D721Med (cell line): Measurements from ENCODE around the gene ANTXR2.

Experiments
- DNase-seq: peaks from one replicate; pipeline ENCODE4 v3.0.0; 2011; ENCODE audit warnings: low spot score; ENCODE audit not compliant: insufficient read length
- FAIRE-seq: peaks from 2 replicates; lab custom pipeline; 2011; peaks lifted over from hg19 to GRCh38; lab: Jason Lieb, UNC
- TF ChIP-seq, protein P1 (sequence below): IDR thresholded peaks from 2 replicates; pipeline ENCODE4 v1.5.1; 2012; ENCODE audit warnings: mild to moderate bottlenecking, control low read depth; ENCODE audit not compliant: insufficient read depth; ENCODE audit errors: missing control alignments

ANTXR2 gene

DNA sequence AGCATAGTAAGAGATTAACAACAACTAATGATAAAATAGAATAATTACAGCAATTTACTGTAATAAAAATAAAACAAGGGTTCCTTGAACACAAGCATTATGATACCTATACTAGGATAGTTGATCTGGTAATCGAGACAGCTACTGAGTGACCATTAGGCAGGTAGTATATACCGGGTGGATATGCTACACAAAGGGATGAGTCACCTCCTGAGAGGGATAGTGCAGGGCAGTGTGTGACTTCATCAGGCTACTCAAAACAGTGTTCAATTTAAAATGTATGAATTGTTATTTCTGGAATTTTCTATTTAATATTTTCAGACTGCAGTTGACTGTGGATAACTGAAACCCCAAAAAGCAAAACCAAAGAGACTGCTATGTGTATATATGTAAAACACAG lies 9.7 kb upstream of the ANTXR2 start:
- TF ChIP-seq, protein P1, sequence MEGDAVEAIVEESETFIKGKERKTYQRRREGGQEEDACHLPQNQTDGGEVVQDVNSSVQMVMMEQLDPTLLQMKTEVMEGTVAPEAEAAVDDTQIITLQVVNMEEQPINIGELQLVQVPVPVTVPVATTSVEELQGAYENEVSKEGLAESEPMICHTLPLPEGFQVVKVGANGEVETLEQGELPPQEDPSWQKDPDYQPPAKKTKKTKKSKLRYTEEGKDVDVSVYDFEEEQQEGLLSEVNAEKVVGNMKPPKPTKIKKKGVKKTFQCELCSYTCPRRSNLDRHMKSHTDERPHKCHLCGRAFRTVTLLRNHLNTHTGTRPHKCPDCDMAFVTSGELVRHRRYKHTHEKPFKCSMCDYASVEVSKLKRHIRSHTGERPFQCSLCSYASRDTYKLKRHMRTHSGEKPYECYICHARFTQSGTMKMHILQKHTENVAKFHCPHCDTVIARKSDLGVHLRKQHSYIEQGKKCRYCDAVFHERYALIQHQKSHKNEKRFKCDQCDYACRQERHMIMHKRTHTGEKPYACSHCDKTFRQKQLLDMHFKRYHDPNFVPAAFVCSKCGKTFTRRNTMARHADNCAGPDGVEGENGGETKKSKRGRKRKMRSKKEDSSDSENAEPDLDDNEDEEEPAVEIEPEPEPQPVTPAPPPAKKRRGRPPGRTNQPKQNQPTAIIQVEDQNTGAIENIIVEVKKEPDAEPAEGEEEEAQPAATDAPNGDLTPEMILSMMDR = no peak
- no peak for FAIRE-seq
- no peak for DNase-seq

DNA sequence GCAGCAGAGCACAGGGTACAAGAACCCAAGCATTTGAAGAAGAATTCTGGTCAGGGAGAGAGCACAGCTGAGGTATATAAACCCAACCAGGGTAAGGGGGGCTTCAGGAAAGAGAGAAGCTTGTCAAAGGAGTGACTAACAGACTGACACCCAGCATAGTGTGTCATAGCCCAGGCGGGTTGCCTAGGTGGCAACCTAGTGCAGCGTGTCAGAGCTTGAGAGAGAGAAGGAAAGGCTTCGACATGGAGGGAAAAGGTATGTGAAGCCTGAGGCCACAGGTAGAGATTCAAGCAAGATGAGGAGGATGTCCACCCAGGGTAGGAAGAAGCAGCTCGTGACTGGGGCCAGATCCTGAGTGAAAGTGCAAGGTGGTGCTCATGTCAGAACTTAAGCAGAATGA lies 8.5 kb upstream of the ANTXR2 start:
- FAIRE-seq (no peak), DNase-seq (no peak)
- TF ChIP-seq, protein P1 = no peak

DNA sequence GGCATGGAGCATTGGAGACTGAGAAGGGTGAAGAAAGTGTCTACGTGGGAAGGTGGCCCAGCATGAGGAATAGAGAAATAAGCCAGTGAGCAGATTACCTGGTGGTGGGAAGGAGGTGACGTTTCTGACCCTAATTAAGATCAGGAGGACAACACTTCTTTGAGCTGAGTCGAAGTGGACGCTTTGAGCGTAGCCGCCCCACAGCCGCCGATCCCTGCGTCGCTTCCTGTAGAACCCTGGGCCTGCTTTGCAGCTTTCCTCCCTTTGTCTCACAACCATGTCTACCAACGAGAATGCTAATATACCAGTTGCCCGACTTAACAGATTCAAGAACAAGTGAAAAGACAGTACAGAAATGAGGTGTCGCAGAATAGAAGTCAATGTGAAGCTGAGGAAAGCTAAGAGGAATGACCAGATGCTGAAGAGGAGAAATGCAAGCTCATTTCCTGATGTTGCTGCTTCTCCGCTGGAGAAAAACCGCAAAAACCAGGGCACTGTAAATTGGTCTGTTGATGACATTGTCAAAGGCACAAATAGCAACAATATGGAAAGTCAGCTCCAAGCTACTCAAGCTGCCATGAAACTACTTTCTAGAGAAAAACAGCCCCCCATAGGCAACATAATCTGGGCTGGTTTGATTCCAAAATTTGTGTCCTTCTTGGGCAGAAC lies 6.4 kb upstream of the ANTXR2 start:
- DNase-seq = no peak
- no peak for FAIRE-seq
- TF ChIP-seq, protein P1 = no peak

DNA sequence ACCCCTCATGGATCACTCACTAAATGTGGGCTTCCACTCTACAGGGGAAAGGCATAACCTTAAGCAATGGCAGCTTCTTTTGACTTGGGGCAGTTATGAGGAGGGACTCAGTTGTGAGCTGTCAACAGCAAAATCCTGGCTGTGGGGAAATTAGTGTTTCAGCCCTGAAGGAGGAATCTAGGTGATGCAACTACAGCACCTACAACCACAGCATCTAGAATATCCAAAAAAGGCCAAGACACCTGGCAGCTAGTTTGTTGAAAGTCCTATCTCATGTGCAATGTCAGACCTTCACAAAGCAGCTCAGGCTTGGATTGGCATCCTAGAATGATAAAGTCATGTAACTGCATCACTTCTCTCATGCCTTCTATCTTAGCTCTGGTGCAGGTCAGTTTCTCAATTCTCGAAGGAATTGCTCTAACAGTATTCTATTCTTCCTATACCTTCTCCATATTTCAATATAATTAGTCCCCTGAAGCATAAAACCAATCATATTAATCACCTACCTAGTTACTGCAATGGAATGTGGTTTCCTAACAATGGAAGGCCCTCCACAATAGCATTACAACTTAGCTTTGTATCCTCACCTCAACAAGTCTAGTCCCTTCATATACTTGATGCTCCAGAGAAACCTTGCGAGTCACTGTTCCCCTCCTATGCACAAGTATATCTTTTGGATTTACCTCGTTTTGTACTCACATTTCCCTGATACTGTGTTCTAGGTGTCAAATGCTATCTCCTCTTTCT lies 5.5 kb upstream of the ANTXR2 start:
- TF ChIP-seq, protein P1 = no peak
- DNase-seq (no peak), FAIRE-seq (no peak)

DNA sequence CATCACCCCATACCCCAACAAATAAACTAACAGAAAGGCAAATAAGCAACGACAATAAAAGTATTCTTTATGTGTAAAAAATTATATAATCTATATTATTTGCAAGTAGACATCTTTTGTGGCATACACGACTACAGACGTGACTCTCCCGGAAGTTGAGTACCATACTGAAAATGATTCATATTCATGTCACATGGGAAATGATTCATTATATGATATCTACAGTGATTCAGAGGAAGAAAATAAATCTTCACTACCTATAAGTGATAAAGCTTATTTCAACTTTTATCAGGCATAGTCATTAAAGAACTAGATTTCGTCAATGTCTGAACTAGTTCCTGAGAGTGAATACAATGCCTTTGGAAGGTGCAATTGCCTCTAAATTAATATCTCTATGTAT lies 4.6 kb upstream of the ANTXR2 start:
- TF ChIP-seq, protein P1 = no peak
- FAIRE-seq (no peak), DNase-seq (no peak)

DNA sequence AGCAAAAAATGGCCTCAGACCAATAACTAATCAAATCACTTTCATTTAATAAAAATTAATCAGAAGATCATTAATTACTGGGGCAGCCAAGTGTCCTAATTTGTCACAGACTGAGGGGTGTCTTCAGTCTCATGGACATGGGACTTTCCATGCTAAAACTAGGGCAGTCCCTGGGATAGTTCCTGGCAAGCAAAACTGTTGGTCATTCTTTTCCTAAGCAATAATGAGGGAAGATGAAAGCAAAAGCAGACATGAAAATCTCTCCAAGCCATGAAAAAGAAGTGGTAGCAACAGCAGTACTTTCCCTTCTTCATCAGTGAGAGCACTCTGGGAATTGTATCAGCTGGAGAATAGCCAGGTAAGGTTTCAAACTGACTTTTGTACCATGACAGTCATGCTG lies 3.7 kb upstream of the ANTXR2 start:
- TF ChIP-seq, protein P1 = no peak
- no peak for FAIRE-seq
- no peak for DNase-seq
